Osteoblast (primary cell): Measurements from ENCODE around the gene GAL. TPM values are rescaled to one million over a fixed set of nuclear protein-coding genes. Genes with fewer than 3 reads are reported as not detected.

Experiments
- DNase-seq: peaks from one replicate; pipeline ENCODE4 v3.0.0; 2011; ENCODE audit warnings: low spot score, mixed read lengths; ENCODE audit not compliant: insufficient read length; ENCODE audit errors: missing footprints
- H2AFZ ChIP-seq: 2 replicates; pipeline ENCODE4 v1.6.0; 2011; ENCODE audit warnings: mild to moderate bottlenecking, low read length
- H3K27ac ChIP-seq: 2 replicates; pipeline ENCODE4 v1.5.1; 2011; ENCODE audit warnings: mild to moderate bottlenecking, low read depth, low read length, moderate library complexity
- H3K27me3 ChIP-seq: 2 replicates; pipeline ENCODE4 v1.6.0; 2012; ENCODE audit warnings: mild to moderate bottlenecking, control low read depth, inconsistent platforms, low read length, moderate library complexity; ENCODE audit not compliant: insufficient read depth
- H3K36me3 ChIP-seq: 2 replicates; pipeline ENCODE4 v1.5.1; 2011; ENCODE audit warnings: mild to moderate bottlenecking, low read length, control low read depth, moderate library complexity; ENCODE audit not compliant: insufficient read depth
- H3K4me1 ChIP-seq: 2 replicates; pipeline ENCODE4 v1.5.1; 2011; ENCODE audit warnings: mild to moderate bottlenecking, low read length, control low read depth, moderate library complexity; ENCODE audit not compliant: insufficient read depth
- H3K4me2 ChIP-seq: 2 replicates; pipeline ENCODE4 v1.6.0; 2011; ENCODE audit warnings: mild to moderate bottlenecking, low read length; ENCODE audit not compliant: insufficient read depth
- H3K4me3 ChIP-seq: fragments of 200-600 bp; sonication (generic); 3 replicates; pipeline ENCODE4 v1.5.1; 2012; ENCODE audit warnings: mild to moderate bottlenecking, low read length, inconsistent platforms; ENCODE audit not compliant: insufficient read depth
- H3K79me2 ChIP-seq: 2 replicates; pipeline ENCODE4 v1.6.0; 2012; ENCODE audit warnings: mild to moderate bottlenecking, low read length, control low read depth, inconsistent platforms; ENCODE audit not compliant: insufficient read depth
- H3K9me3 ChIP-seq: 2 replicates; pipeline ENCODE4 v1.5.1; 2011; ENCODE audit warnings: low read depth, low read length, control low read depth
- H4K20me1 ChIP-seq: 2 replicates; pipeline ENCODE4 v1.6.0; 2012; ENCODE audit warnings: mild to moderate bottlenecking, low read length, control low read depth; ENCODE audit not compliant: insufficient read depth
- CTCF ChIP-seq: IDR thresholded peaks from 2 replicates; pipeline ENCODE4 v1.5.1; 2011; ENCODE audit warnings: mild to moderate bottlenecking, low read depth, low read length, moderate library complexity; ENCODE audit errors: extremely low read depth
- total RNA-seq: library from RNA; depleted of rRNA; stranded (reverse); fragments of >200 nt; gene quantifications from 2 replicates; pipeline ENCODE4 v1.2.3, GENCODE V29; 2012

The GAL gene
- total RNA-seq, 1 donor, result not detected

GRCh38 chr11:68657021-68657780, 27.1 kb upstream of the GAL start:
- no peak overlapping the region for H3K27ac ChIP-seq
- no peak for TF ChIP-seq CTCF
- peaks cover 2% of the 10 kb centered on the region for H3K9me3 ChIP-seq
- H3K4me3 ChIP-seq, result no peak overlapping the region
- H3K79me2 ChIP-seq, result no peaks in the 10 kb centered on the region
- H3K27me3 ChIP-seq, result peaks cover 61% of the 10 kb centered on the region
- no peaks in the 10 kb centered on the region for H3K36me3 ChIP-seq
- H2AFZ ChIP-seq, result no peak overlapping the region
- peaks cover 13% of the 10 kb centered on the region for H3K4me1 ChIP-seq
- H3K4me2 ChIP-seq, result no peak overlapping the region
- peak; percentile 41 for DNase-seq
- H4K20me1 ChIP-seq, result peaks cover 5% of the 10 kb centered on the region

GRCh38 chr11:68658097-68658496, 26.2 kb upstream of the GAL start:
- peaks cover 13% of the 10 kb centered on the region for H3K4me1 ChIP-seq
- TF ChIP-seq CTCF, result no peak
- H3K27me3 ChIP-seq, result peaks cover 70% of the 10 kb centered on the region
- H2AFZ ChIP-seq, result no peak overlapping the region
- peak; percentile 54 for DNase-seq
- no peaks in the 10 kb centered on the region for H3K36me3 ChIP-seq
- no peak overlapping the region for H3K27ac ChIP-seq
- no peak overlapping the region for H3K4me2 ChIP-seq
- H3K79me2 ChIP-seq, result no peaks in the 10 kb centered on the region
- H4K20me1 ChIP-seq, result peaks cover 5% of the 10 kb centered on the region
- H3K9me3 ChIP-seq, result peaks cover 2% of the 10 kb centered on the region
- no peak overlapping the region for H3K4me3 ChIP-seq

GRCh38 chr11:68658661-68659060, 25.7 kb upstream of the GAL start:
- DNase-seq, result peak; percentile 88
- no peak for TF ChIP-seq CTCF
- peak overlapping the region; percentile 66 for H3K4me2 ChIP-seq

GRCh38 chr11:68659158-68659921, 25.0 kb upstream of the GAL start:
- peaks cover 13% of the 10 kb centered on the region for H3K4me1 ChIP-seq
- peak overlapping the region; percentile 14 for H3K4me3 ChIP-seq
- DNase-seq, result peak; percentile 99
- H4K20me1 ChIP-seq, result peaks cover 5% of the 10 kb centered on the region
- peaks cover 2% of the 10 kb centered on the region for H3K9me3 ChIP-seq
- peak overlapping the region; percentile 17 for H3K27ac ChIP-seq
- H3K27me3 ChIP-seq, result peaks cover 76% of the 10 kb centered on the region
- H3K4me2 ChIP-seq, result peak overlapping the region; percentile 66
- no peaks in the 10 kb centered on the region for H3K36me3 ChIP-seq
- TF ChIP-seq CTCF, result no peak
- no peak overlapping the region for H2AFZ ChIP-seq
- H3K79me2 ChIP-seq, result no peaks in the 10 kb centered on the region

More at GRCh38 chr11:68658661-68659060, 25.7 kb upstream of the GAL start:
- Histone ChIP-seq H3K9me3 (peaks cover 2% of the 10 kb centered on the region), H3K4me3 (no peak overlapping the region), H3K27me3 (peaks cover 74% of the 10 kb centered on the region), H3K27ac (peak overlapping the region; percentile 7), H4K20me1 (peaks cover 5% of the 10 kb centered on the region), H3K36me3 (no peaks in the 10 kb centered on the region), H3K79me2 (no peaks in the 10 kb centered on the region), H3K4me1 (peaks cover 13% of the 10 kb centered on the region), H2AFZ (no peak overlapping the region)
